Cardiac muscle cell (in vitro differentiated cells and primary cell): ENCODE data around the gene HIVEP1. TPM values are rescaled to one million over a fixed set of nuclear protein-coding genes. Genes with fewer than 3 reads are reported as not detected.

ENCODE experiments used
- DNase-seq, 2 donors: peaks; one replicate each; pipeline versions ENCODE4 v3.0.0 to v3.0.0-alpha.2; 2010 to 2017; ENCODE audit warnings: low read depth in 1 of 2, low spot score in 1 of 2
- H3K27ac ChIP-seq: fragments of 200-600 bp; sonication (generic); 2 replicates; pipeline ENCODE4 v1.5.1; 2016
- H3K27me3 ChIP-seq: fragments of 200-600 bp; sonication (generic); 2 replicates; pipeline ENCODE4 v1.6.0; 2016; ENCODE audit warnings: control low read depth
- H3K36me3 ChIP-seq: fragments of 200-600 bp; sonication (generic); 2 replicates; pipeline ENCODE4 v1.5.1; 2016; ENCODE audit warnings: control low read depth
- H3K4me1 ChIP-seq: fragments of 200-600 bp; sonication (generic); 2 replicates; pipeline ENCODE4 v1.8.1; 2017; ENCODE audit warnings: low read depth, mild to moderate bottlenecking, mixed run types
- H3K4me3 ChIP-seq: fragments of 200-600 bp; sonication (generic); 2 replicates; pipeline ENCODE4 v1.5.1; 2016; ENCODE audit warnings: mild to moderate bottlenecking
- H3K9me3 ChIP-seq: fragments of 200-600 bp; sonication (generic); 2 replicates; pipeline ENCODE4 v1.5.1; 2017; ENCODE audit warnings: low read depth, mild to moderate bottlenecking, control low read depth
- polyA plus RNA-seq: library from polyadenylated mRNA; unstranded; fragments of >200 nt; fragmentation: Nextera tagmentation; extraction: Ambion mirVana; gene quantifications from 2 replicates; pipeline ENCODE4 v1.2.1, GENCODE V29; 2016
- total RNA-seq: library from RNA; depleted of rRNA; stranded (reverse); fragments of >200 nt; gene quantifications from 2 replicates; pipeline ENCODE4 v1.2.3, GENCODE V29; 2016
- TF ChIP-seq, protein P1 (sequence below): IDR thresholded peaks from 2 replicates; pipeline ENCODE4 v1.5.1; 2012; ENCODE audit warnings: low read depth, mild to moderate bottlenecking, low read length

The HIVEP1 gene
- total and polyA plus RNA-seq, 2 experiments from 2014 or later = 5.3 to 20.0 TPM

DNA sequence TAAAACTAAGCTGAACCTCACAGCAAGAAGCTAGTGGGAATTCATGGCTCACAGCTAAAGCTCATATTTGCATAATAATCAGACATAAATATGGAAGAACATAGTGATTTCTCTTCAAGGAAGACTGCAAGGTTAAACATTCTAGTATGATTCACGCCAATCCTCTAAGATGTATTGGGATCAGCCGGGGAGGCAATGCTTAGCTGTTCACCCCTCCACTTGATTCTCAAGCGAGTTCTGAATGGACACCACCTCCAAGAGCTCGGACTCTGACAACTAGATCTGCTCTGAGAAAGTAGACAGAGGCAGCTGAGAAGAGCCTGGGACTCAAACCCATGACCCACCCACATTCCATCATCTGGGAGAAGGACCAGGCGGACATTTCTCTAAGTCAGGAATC, 159.6 kb downstream of the HIVEP1 start:
- Histone ChIP-seq H3K27ac (no peak overlapping the region), H3K36me3 (no peaks in the 10 kb centered on the region), H3K9me3 (no peaks in the 10 kb centered on the region), H3K4me1 (no peaks in the 10 kb centered on the region), H3K4me3 (no peak overlapping the region), H3K27me3 (no peaks in the 10 kb centered on the region)
- TF ChIP-seq, protein P1, sequence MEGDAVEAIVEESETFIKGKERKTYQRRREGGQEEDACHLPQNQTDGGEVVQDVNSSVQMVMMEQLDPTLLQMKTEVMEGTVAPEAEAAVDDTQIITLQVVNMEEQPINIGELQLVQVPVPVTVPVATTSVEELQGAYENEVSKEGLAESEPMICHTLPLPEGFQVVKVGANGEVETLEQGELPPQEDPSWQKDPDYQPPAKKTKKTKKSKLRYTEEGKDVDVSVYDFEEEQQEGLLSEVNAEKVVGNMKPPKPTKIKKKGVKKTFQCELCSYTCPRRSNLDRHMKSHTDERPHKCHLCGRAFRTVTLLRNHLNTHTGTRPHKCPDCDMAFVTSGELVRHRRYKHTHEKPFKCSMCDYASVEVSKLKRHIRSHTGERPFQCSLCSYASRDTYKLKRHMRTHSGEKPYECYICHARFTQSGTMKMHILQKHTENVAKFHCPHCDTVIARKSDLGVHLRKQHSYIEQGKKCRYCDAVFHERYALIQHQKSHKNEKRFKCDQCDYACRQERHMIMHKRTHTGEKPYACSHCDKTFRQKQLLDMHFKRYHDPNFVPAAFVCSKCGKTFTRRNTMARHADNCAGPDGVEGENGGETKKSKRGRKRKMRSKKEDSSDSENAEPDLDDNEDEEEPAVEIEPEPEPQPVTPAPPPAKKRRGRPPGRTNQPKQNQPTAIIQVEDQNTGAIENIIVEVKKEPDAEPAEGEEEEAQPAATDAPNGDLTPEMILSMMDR = no peak
- DNase-seq = no peak

DNA sequence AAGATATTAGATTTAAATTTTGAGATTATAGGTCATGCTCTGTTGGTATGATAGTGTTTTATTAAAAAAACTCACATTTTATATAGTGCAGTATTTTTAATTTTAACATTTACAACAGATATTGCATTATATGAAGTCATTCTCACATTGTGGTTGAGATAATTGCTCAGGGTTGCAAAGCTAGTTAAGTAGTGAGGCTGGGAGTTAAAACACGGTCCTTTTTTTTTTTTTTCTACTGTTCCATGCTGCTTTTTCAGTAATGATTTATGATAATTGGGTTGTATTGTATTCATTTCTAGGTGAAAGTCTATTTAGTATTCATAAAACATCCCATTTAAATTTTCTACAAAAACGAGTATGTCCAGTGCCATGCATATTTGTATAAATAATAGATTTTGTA, 160.5 kb downstream of the HIVEP1 start:
- H3K27ac ChIP-seq = no peak overlapping the region
- H3K9me3 ChIP-seq = no peaks in the 10 kb centered on the region
- no peaks in the 10 kb centered on the region for H3K36me3 ChIP-seq
- H3K4me3 ChIP-seq = no peak overlapping the region
- TF ChIP-seq, protein P1 = no peak
- no peaks in the 10 kb centered on the region for H3K27me3 ChIP-seq
- DNase-seq = no peak
- no peaks in the 10 kb centered on the region for H3K4me1 ChIP-seq

DNA sequence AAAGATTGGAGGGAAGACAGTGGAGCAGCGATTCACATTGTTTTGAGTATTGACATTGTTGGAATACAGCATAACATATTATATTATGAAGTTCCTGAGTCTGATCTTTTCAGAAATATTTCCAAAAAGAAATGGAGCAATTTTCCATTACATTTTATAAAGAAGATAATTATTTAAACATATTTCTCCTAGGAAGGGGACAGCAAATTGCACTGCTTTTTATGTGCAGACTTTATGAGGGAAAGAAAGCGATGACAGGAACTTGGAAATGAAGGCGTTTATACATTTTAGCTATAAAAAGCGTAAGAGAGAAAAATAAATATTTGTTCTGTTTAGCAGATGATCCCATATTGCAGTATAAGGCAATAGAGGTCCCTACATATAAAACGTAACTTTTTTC, 161.1 kb downstream of the HIVEP1 start:
- Histone ChIP-seq H3K4me1 (no peaks in the 10 kb centered on the region), H3K4me3 (no peak overlapping the region), H3K9me3 (no peaks in the 10 kb centered on the region), H3K27me3 (no peaks in the 10 kb centered on the region), H3K36me3 (no peaks in the 10 kb centered on the region), H3K27ac (no peak overlapping the region)
- DNase-seq = no peak
- TF ChIP-seq, protein P1 = no peak

DNA sequence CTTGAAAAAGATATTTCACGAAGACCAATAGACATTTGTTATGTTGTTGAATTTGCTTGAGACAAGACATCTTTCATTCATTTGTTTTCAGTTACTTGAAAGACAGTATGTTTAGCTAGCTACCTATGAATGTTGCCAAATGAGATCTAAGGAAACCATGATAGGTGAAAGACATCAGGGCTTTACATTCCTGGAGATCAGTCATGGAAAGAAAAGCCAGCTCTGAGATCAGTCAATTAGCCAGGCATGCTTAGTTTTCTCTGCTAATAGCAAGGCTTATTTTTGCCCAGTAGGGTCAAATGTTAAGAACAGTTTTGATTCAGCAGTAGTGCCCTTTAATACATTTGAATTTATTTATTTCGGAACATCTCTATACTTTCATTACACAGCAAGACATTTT, 161.5 kb downstream of the HIVEP1 start:
- Histone ChIP-seq H3K27me3 (no peaks in the 10 kb centered on the region), H3K27ac (no peak overlapping the region), H3K4me3 (no peak overlapping the region), H3K9me3 (no peaks in the 10 kb centered on the region), H3K4me1 (no peaks in the 10 kb centered on the region), H3K36me3 (no peaks in the 10 kb centered on the region)
- DNase-seq = no peak
- TF ChIP-seq, protein P1 = no peak

DNA sequence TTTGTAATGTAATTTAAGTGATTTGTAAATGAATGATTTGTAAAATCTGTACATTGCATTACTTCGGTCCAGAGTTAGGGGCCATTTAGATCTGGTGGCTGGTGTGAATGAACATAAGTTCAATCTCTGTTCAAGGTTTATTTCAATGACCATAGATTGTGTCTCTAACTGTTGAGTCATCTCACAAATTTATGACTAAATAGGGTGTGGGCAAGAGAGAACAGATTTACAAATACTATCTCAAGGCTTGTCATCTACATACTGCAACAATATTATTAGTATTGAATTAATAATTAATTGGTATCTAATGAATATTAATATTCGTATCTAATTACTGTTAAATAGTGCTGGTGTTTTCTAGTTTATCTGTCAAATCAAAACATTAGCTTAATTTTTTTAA, 162.8 kb downstream of the HIVEP1 start:
- H3K4me1 ChIP-seq = no peaks in the 10 kb centered on the region

More for the DNA sequence above, 162.8 kb downstream of the HIVEP1 start:
- no peaks in the 10 kb centered on the region for H3K27me3 ChIP-seq
- no peaks in the 10 kb centered on the region for H3K9me3 ChIP-seq
- no peaks in the 10 kb centered on the region for H3K36me3 ChIP-seq
- TF ChIP-seq, protein P1 = no peak
- no peak for DNase-seq
- no peak overlapping the region for H3K27ac ChIP-seq
- H3K4me3 ChIP-seq = no peak overlapping the region
